Endothelial cell of umbilical vein (primary cell): Measurements from ENCODE around the gene LRCH3. TPM values are rescaled to one million over a fixed set of nuclear protein-coding genes. Genes with fewer than 3 reads are reported as not detected.

Source experiments
- BruUV-seq: library from RNA; stranded (reverse); fragments of 400-500 nt; replicated peaks from 2 replicates; lab custom pipeline; 2021; lab: Mats Ljungman, UMichigan
- CTCF ChIA-PET: fragments of 300-600, 350-600 bp; sonication (Branson Sonifier 250); formaldehyde crosslinking; loops from one replicate; lab custom pipeline; 2021; ENCODE audit warnings: antibody characterized with exemption, inconsistent platforms; lab: Charles Lee
- POLR2A ChIA-PET: fragments of 300-600, 350-600 bp; sonication (Branson Sonifier 250); formaldehyde crosslinking; loops from one replicate; lab custom pipeline; 2021; ENCODE audit warnings: antibody characterized with exemption, inconsistent platforms; lab: Charles Lee
- DNase-seq: peaks from one replicate; pipeline ENCODE4 v3.0.0-alpha.2; 2011; ENCODE audit warnings: low read depth, low spot score
- FAIRE-seq: peaks from 2 replicates; lab custom pipeline; 2011; peaks lifted over from hg19 to GRCh38; lab: Jason Lieb, UNC
- H2AFZ ChIP-seq: 2 replicates; pipeline ENCODE4 v1.6.0; 2012; ENCODE audit warnings: low read depth, low read length, control low read depth, inconsistent platforms
- H3K27ac ChIP-seq: 2 replicates; pipeline ENCODE4 v1.5.1; 2011; ENCODE audit warnings: low read depth, mild to moderate bottlenecking, control low read depth, low read length, moderate library complexity; ENCODE audit not compliant: insufficient read depth
- H3K27me3 ChIP-seq, 2 experiments: 2 replicates each; pipeline versions ENCODE4 v1.6.0 to v1.6.1; 2011; ENCODE audit warnings: low read length in 2 of 2, mixed read lengths in 1 of 2; ENCODE audit not compliant: control insufficient read depth in 2 of 2, insufficient read depth in 2 of 2
- H3K36me3 ChIP-seq, 2 experiments: 2 replicates in 1 of 2; 3 replicates in 1 of 2; pipeline ENCODE4 v1.5.1; 2011; ENCODE audit warnings: low read length in 2 of 2, mild to moderate bottlenecking in 1 of 2, moderate library complexity in 1 of 2; ENCODE audit not compliant: control insufficient read depth in 2 of 2, insufficient read depth in 2 of 2; ENCODE audit errors: extremely low read depth in 1 of 2
- H3K4me1 ChIP-seq: 3 replicates; pipeline ENCODE4 v1.5.1; 2011; ENCODE audit warnings: mild to moderate bottlenecking, low read length; ENCODE audit not compliant: control insufficient read depth, insufficient read depth; ENCODE audit errors: extremely low read depth
- H3K4me2 ChIP-seq: 2 replicates; pipeline ENCODE4 v1.6.1; 2011; ENCODE audit warnings: low read length, control low read depth, mixed read lengths; ENCODE audit not compliant: insufficient read depth
- H3K4me3 ChIP-seq, 3 experiments: fragments of 200-600 bp in 1 of 3; sonication (generic), shearing (Covaris generic) in 1 of 3; replicated peaks in 1 of 3; 2 replicates each; pipeline ENCODE4 v1.5.1; 2011 to 2016; ENCODE audit warnings: control low read depth in 3 of 3, low read length in 3 of 3, mild to moderate bottlenecking in 2 of 3, inconsistent platforms in 1 of 3, low read depth in 1 of 3, moderate library complexity in 1 of 3; ENCODE audit not compliant: insufficient read depth in 1 of 3
- H3K79me2 ChIP-seq: 2 replicates; pipeline ENCODE4 v1.6.0; 2012; ENCODE audit warnings: low read length, inconsistent platforms; ENCODE audit not compliant: control insufficient read depth, insufficient read depth
- H3K9ac ChIP-seq: replicated peaks from 2 replicates; pipeline ENCODE3; 2011; ENCODE audit warnings: low read length, control low read depth; ENCODE audit not compliant: insufficient read depth; ENCODE audit errors: extremely low read depth
- H3K9me1 ChIP-seq: replicated peaks from 3 replicates; pipeline ENCODE4 v1.6.0; 2011; ENCODE audit warnings: mild to moderate bottlenecking, low read length; ENCODE audit not compliant: control insufficient read depth, insufficient read depth; ENCODE audit errors: extremely low read depth
- H3K9me3 ChIP-seq: replicated peaks from 2 replicates; pipeline ENCODE4 v1.5.1; 2012; ENCODE audit warnings: low read length, inconsistent platforms; ENCODE audit not compliant: control insufficient read depth, insufficient read depth
- H4K20me1 ChIP-seq: replicated peaks from 2 replicates; pipeline ENCODE3; 2011; ENCODE audit warnings: mild to moderate bottlenecking, low read length; ENCODE audit not compliant: control insufficient read depth, insufficient read depth; ENCODE audit errors: extremely low read depth
- EZH2 ChIP-seq: IDR thresholded peaks from 2 replicates; pipeline ENCODE4 v1.6.1; 2012; ENCODE audit warnings: borderline replicate concordance, low read depth, mild to moderate bottlenecking, moderate library complexity, low read length, inconsistent platforms; ENCODE audit not compliant: severe bottlenecking
- FOS ChIP-seq: IDR thresholded peaks from 2 replicates; pipeline ENCODE4 v1.6.1; 2011; ENCODE audit warnings: mild to moderate bottlenecking, low read length, moderate library complexity, borderline replicate concordance; ENCODE audit not compliant: insufficient read depth
- GATA2 ChIP-seq: IDR thresholded peaks from 2 replicates; pipeline ENCODE4 v1.7.0; 2011; ENCODE audit warnings: low read depth, mild to moderate bottlenecking, moderate library complexity, mixed read lengths, low read length; ENCODE audit not compliant: insufficient read length, insufficient read depth
- JUN ChIP-seq: IDR thresholded peaks from 2 replicates; pipeline ENCODE4 v1.6.1; 2011; ENCODE audit warnings: borderline replicate concordance, low read depth; ENCODE audit not compliant: insufficient read length, insufficient read depth
- MAX ChIP-seq: IDR thresholded peaks from 2 replicates; pipeline ENCODE4 v1.6.1; 2011; ENCODE audit not compliant: insufficient read depth, insufficient read length
- dilution Hi-C: fragments of 300-500 bp; cut with MboI; formaldehyde crosslinking; loops from one replicate; pipeline ENCODE4 v1.15.0; 2019; ENCODE audit warnings: low sequenced_read_pairs; ENCODE audit not compliant: extremely low pct_ligation_motif_present
- intact Hi-C: fragments of 100-400 bp; cut with micrococcal nuclease; formaldehyde crosslinking; loops from one replicate; pipeline ENCODE4 v1.10.0; 2022
- polyA plus RNA-seq, 4 experiments: library from polyadenylated mRNA; depleted of rRNA in 3 of 4; stranded (reverse) in 3 of 4; unstranded in 1 of 4; fragments of >200 nt; gene quantifications; 2 replicates each; pipeline versions ENCODE4 v1.2.1 to v1.2.3, GENCODE V29; 2011 to 2012; ENCODE audit warnings: missing spikeins in 1 of 4
- total RNA-seq: library from RNA; stranded (reverse); gene quantifications from 2 replicates; pipeline ENCODE4 v1.2.3, GENCODE V29; 2021

LRCH3 gene
- total and polyA plus RNA-seq, 2 donors (not counting 3 experiments of a cell fraction or from before 2014, with no cell fraction given), result 43.9 to 60.3 TPM

GRCh38 chr3:197820550-197821335 is 29.7 kb downstream of the LRCH3 start:
- ChIA-PET CTCF (interaction anchor here (0.9 to 1.7 kb wide), 3 partner anchors 10 to 222 kb away, joined by 3 to 4 read pairs (median 3); no protein-coding TSS in a partner anchor), POLR2A (no interaction called here)
- Histone ChIP-seq H3K9me3 (no peaks in the 10 kb centered on the region), H2AFZ (no peak overlapping the region), H3K4me1 (peaks cover 15% of the 10 kb centered on the region), H3K27ac (no peak overlapping the region), H3K9me1 (no peaks in the 10 kb centered on the region), H3K4me2 (no peak overlapping the region), H3K4me3 (no peak overlapping the region), H3K27me3 (no peaks in the 10 kb centered on the region), H3K9ac (no peak overlapping the region), H4K20me1 (no peaks in the 10 kb centered on the region), H3K36me3 (peaks cover 0 to 13% of the 10 kb centered on the region in 2 experiments), H3K79me2 (peaks cover 21% of the 10 kb centered on the region)
- dilution Hi-C loops (no loop called here), intact Hi-C loops (no loop called here)
- no TSS peak for BruUV-seq
- DNase-seq (no peak), FAIRE-seq (no peak)
- TF ChIP-seq EZH2 (no peak), JUN (no peak), MAX (no peak), FOS (no peak), GATA2 (no peak)
